Prostate gland (tissue), 2 donors: ENCODE results near the gene GNRH2.

ENCODE experiments used
- POLR2A ChIP-seq: fragments of 450-650 bp; IDR thresholded peaks from one replicate; pipeline ENCODE4 v1.6.1; 2016; ENCODE audit warnings: antibody characterized with exemption, mild to moderate bottlenecking
- POLR2AphosphoS5 ChIP-seq: sonication (generic); formaldehyde crosslinking; IDR thresholded peaks from one replicate; pipeline ENCODE4 v1.6.1; 2017; ENCODE audit warnings: antibody characterized with exemption
- TF ChIP-seq, protein P1 (sequence below), 4 experiments: fragments of 200-600 bp in 2 of 4; fragments of 450-650 bp in 2 of 4; sonication (generic) in 2 of 4; IDR thresholded peaks; 1 replicate in 3 of 4; 2 replicates in 1 of 4; pipeline ENCODE4 v1.5.1; 2016 to 2019; ENCODE audit warnings: antibody characterized with exemption in 4 of 4, mild to moderate bottlenecking in 2 of 4, moderate library complexity in 2 of 4

DNA sequence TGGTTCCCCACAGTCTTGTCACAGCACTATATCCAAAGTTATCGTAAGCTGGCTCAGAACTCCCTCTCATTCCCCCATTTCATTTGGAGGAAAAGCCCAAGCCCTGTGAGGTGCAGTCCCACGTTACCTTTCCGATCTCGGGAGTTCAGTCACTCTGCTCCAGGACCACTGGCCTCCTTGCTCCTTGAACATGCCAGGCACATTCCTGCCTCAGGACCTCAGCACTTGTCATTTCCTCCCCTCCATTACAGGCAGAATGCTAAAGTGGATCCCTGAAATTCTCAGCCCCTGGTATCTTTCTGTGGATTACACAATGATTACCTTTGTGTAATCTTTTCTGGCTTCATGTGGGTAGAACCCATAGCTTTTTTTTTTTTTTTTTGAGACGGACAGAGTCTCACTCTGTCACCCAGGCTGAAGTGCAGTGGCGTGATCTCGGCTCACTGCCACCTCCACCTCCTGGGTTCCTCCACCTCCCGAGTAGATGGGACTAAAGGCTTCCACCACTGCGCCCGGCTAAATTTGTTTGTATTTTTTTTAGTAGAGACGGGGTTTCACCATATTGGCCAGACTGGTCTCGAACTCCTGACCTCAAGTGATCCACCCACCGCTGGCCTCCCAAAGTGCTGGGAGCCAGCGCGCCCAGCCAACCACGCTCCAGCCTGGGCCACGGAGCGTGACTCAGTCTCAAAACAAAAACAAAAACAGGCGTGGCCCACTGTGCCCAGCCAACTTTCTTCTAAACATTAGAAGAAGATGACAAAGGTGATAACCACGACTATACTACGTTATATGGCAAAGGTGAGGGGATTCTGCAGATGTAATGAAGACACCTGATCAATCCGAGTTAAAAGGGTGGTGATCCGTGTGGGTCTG, 24.0 kb downstream of the GNRH2 start:
- TF ChIP-seq POLR2AphosphoS5 (no peak), POLR2A (no peak)
- TF ChIP-seq, protein P1, sequence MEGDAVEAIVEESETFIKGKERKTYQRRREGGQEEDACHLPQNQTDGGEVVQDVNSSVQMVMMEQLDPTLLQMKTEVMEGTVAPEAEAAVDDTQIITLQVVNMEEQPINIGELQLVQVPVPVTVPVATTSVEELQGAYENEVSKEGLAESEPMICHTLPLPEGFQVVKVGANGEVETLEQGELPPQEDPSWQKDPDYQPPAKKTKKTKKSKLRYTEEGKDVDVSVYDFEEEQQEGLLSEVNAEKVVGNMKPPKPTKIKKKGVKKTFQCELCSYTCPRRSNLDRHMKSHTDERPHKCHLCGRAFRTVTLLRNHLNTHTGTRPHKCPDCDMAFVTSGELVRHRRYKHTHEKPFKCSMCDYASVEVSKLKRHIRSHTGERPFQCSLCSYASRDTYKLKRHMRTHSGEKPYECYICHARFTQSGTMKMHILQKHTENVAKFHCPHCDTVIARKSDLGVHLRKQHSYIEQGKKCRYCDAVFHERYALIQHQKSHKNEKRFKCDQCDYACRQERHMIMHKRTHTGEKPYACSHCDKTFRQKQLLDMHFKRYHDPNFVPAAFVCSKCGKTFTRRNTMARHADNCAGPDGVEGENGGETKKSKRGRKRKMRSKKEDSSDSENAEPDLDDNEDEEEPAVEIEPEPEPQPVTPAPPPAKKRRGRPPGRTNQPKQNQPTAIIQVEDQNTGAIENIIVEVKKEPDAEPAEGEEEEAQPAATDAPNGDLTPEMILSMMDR (IDR thresholded peaks at IDR 0.05), result no peak
